ENCODE measurements around the gene CXCL11. TPM values are rescaled to one million over a fixed set of nuclear protein-coding genes. Genes with fewer than 3 reads are reported as not detected.
"Not testable (repeated sequence)": the region's sequence is repeated elsewhere in the genome, so short reads cannot be mapped to it uniquely, and the experiment has no call there.

CXCL11 gene
- total and polyA plus RNA-seq, 2 experiments from 2014 or later = not detected

DNA sequence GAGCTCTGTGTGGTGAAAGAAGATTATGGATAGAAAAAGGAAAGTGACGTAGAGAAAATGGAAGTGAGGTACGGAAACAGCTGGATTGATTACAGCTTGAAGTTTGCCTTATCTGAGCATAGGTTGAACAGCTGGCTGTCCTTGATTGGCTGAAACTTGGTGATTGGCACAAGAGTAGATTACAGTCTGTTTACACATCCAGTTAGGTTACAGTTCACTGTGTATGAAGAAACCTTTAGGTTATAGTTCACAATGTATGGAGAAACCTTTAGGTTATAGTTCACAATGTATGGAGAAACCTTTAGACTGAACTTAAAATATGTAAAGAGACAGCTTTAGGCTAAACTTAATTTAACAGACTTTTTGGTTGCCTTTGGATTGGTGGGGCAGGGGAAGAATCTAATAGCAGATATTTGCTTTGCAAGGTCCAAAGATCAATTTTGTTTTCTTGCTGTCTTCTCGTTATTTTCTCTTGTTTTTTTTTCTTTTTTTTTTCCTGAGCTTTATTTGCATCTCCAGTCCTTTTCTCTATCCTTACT lies 23.1 kb upstream of the CXCL11 start:
- in situ Hi-C loops (cut with MboI) = no loop called here
- no peaks in the 10 kb centered on the region for H4K20me1 ChIP-seq (ENCODE audit: insufficient read depth)

DNA sequence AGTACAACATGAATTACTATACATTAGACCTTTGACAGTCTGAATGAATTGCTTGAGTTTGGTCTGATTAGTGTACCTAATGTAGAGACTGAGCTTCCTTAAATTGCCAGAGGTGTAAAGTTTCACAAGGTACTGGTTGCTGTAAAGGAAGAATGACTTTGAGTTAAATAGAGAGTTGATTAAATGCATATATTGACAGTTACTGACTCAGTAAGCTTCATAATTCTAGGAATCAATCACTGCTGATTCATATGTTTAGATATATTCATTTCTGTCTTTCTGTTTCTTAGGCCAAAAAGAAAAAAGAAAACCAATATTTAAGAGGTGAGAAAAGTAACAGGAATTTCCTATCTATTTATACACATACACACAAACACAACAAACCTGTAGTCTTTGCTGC lies 22.4 kb upstream of the CXCL11 start:
- no peak for DNase-seq
- Histone ChIP-seq H3K36me3 (ENCODE audit: low read depth) (no peaks in the 10 kb centered on the region), H3F3A (ENCODE audit: insufficient read depth) (no peaks in the 10 kb centered on the region), H3K9me3 (ENCODE audit: low read depth) (no peaks in the 10 kb centered on the region), H3K4me3 (no peak overlapping the region), H3K9ac (no peak overlapping the region), H4K20me1 (ENCODE audit: insufficient read depth) (no peaks in the 10 kb centered on the region), H3K9me2 (ENCODE audit: insufficient read depth) (no peaks in the 10 kb centered on the region), H2AFZ (no peak overlapping the region), H3K27me3 (replicated peaks; ENCODE audit: insufficient read depth) (peaks cover 57% of the 10 kb centered on the region), H3K27ac (no peak overlapping the region), H3K4me1 (ENCODE audit: insufficient read depth) (no peaks in the 10 kb centered on the region), H3K79me2 (ENCODE audit: insufficient read depth) (no peaks in the 10 kb centered on the region), H3K4me2 (ENCODE audit: unreplicated experiment) (no peak overlapping the region)
- in situ Hi-C loops (cut with MboI) = no loop called here
- no peak for TF ChIP-seq EZH2phosphoT487 (IDR thresholded peaks at IDR 0.05; ENCODE audit: insufficient read depth, low read depth)
- no peak for TF ChIP-seq EZH2 (IDR thresholded peaks at IDR 0.05; ENCODE audit: insufficient read depth, poor library complexity, severe bottlenecking)

More for the DNA sequence above, 23.1 kb upstream of the CXCL11 start:
- Histone ChIP-seq H3K4me1 (ENCODE audit: insufficient read depth) (no peaks in the 10 kb centered on the region), H3K27ac (no peak overlapping the region), H2AFZ (no peak overlapping the region), H3K4me2 (ENCODE audit: unreplicated experiment) (no peak overlapping the region), H3K9ac (no peak overlapping the region), H3F3A (ENCODE audit: insufficient read depth) (no peaks in the 10 kb centered on the region), H3K4me3 (no peak overlapping the region), H3K9me3 (ENCODE audit: low read depth) (no peaks in the 10 kb centered on the region), H3K27me3 (replicated peaks; ENCODE audit: insufficient read depth) (peaks cover 50% of the 10 kb centered on the region), H3K9me2 (ENCODE audit: insufficient read depth) (no peaks in the 10 kb centered on the region), H3K79me2 (ENCODE audit: insufficient read depth) (no peaks in the 10 kb centered on the region), H3K36me3 (ENCODE audit: low read depth) (no peaks in the 10 kb centered on the region)
- TF ChIP-seq EZH2 (IDR thresholded peaks at IDR 0.05; ENCODE audit: insufficient read depth, poor library complexity, severe bottlenecking) (no peak), EZH2phosphoT487 (IDR thresholded peaks at IDR 0.05; ENCODE audit: insufficient read depth, low read depth) (no peak)
- no peak for DNase-seq
- WGBS, 2 experiments (ENCODE audit: low coverage in 1 of 2, low lambda C conversion rate in 2 of 2, missing lambda C conversion rate in 2 of 2) = 62 to 63% methylated on average over 3 of the region's 3 CpGs

DNA sequence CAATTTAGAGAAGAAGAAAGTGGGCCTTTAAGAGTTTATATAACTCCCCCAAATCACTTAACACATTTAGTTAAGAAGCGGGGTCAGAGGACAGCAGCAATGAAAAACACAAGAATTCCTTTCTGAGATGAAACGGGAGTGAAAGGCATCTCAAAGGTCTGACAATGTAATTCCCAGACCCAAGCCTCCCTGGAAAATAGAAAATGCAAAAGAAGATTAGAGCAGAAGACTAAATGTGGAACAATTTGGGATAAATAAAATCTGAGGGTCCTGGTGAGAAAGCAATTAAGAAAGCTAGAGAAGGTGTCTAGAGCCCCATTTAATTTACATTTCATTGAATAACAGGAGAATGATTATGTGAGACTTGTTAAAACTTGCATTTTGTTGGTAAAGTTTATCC lies 19.6 kb upstream of the CXCL11 start:
- Histone ChIP-seq H3K36me3 (ENCODE audit: low read depth) (no peaks in the 10 kb centered on the region), H3K27ac (no peak overlapping the region), H3K79me2 (ENCODE audit: insufficient read depth) (no peaks in the 10 kb centered on the region), H2AFZ (no peak overlapping the region), H3K4me1 (ENCODE audit: insufficient read depth) (no peaks in the 10 kb centered on the region), H3K4me3 (no peak overlapping the region), H3F3A (ENCODE audit: insufficient read depth) (no peaks in the 10 kb centered on the region), H3K9me2 (ENCODE audit: insufficient read depth) (no peaks in the 10 kb centered on the region), H3K4me2 (ENCODE audit: unreplicated experiment) (no peak overlapping the region), H3K27me3 (replicated peaks; ENCODE audit: insufficient read depth) (peaks cover 59% of the 10 kb centered on the region), H3K9ac (no peak overlapping the region), H3K9me3 (ENCODE audit: low read depth) (no peaks in the 10 kb centered on the region), H4K20me1 (ENCODE audit: insufficient read depth) (no peaks in the 10 kb centered on the region)
- DNase-seq = no peak
- TF ChIP-seq EZH2phosphoT487 (IDR thresholded peaks at IDR 0.05; ENCODE audit: insufficient read depth, low read depth) = no peak
- TF ChIP-seq EZH2 (IDR thresholded peaks at IDR 0.05; ENCODE audit: insufficient read depth, poor library complexity, severe bottlenecking) = no peak
- 60 to 61% methylated on average over 2 of the region's 2 CpGs for WGBS, 2 experiments (ENCODE audit: low coverage in 1 of 2, low lambda C conversion rate in 2 of 2, missing lambda C conversion rate in 2 of 2)
- in situ Hi-C loops (cut with MboI) = no loop called here

GRCh38 chr4:76055016-76055415 lies 19.1 kb upstream of the CXCL11 start:
- peaks cover 57% of the 10 kb centered on the region for H3K27me3 ChIP-seq (replicated peaks; ENCODE audit: insufficient read depth)
- no peak for DNase-seq
- H3K4me3 ChIP-seq = no peak overlapping the region
- H3K79me2 ChIP-seq (ENCODE audit: insufficient read depth) = no peaks in the 10 kb centered on the region
- 30 to 39% methylated on average over 2 of the region's 2 CpGs for WGBS, 2 experiments (ENCODE audit: low coverage in 1 of 2, low lambda C conversion rate in 2 of 2, missing lambda C conversion rate in 2 of 2)
- H2AFZ ChIP-seq = no peak overlapping the region
- H3K9ac ChIP-seq = no peak overlapping the region
- H4K20me1 ChIP-seq (ENCODE audit: insufficient read depth) = no peaks in the 10 kb centered on the region
- no peaks in the 10 kb centered on the region for H3F3A ChIP-seq (ENCODE audit: insufficient read depth)
- no peaks in the 10 kb centered on the region for H3K4me1 ChIP-seq (ENCODE audit: insufficient read depth)
- no peaks in the 10 kb centered on the region for H3K9me3 ChIP-seq (ENCODE audit: low read depth)
- in situ Hi-C loops (cut with MboI) = no loop called here
- TF ChIP-seq EZH2 (IDR thresholded peaks at IDR 0.05; ENCODE audit: insufficient read depth, poor library complexity, severe bottlenecking) = no peak
- TF ChIP-seq EZH2phosphoT487 (IDR thresholded peaks at IDR 0.05; ENCODE audit: insufficient read depth, low read depth) = no peak
- H3K9me2 ChIP-seq (ENCODE audit: insufficient read depth) = no peaks in the 10 kb centered on the region
- H3K4me2 ChIP-seq (ENCODE audit: unreplicated experiment) = no peak overlapping the region
- H3K27ac ChIP-seq = no peak overlapping the region
- no peaks in the 10 kb centered on the region for H3K36me3 ChIP-seq (ENCODE audit: low read depth)

GRCh38 chr4:76053730-76054129 lies 17.9 kb upstream of the CXCL11 start:
- in situ Hi-C loops (cut with MboI) = no loop called here
- no peaks in the 10 kb centered on the region for H3K9me3 ChIP-seq (ENCODE audit: low read depth)
- WGBS, 2 experiments (ENCODE audit: low coverage in 1 of 2, low lambda C conversion rate in 2 of 2, missing lambda C conversion rate in 2 of 2) = 23 to 33% methylated on average over 4 of the region's 4 CpGs
- no peak for DNase-seq
- no peak overlapping the region for H3K9ac ChIP-seq
- H4K20me1 ChIP-seq (ENCODE audit: insufficient read depth) = no peaks in the 10 kb centered on the region
- no peak overlapping the region for H3K27ac ChIP-seq
- no peaks in the 10 kb centered on the region for H3K4me1 ChIP-seq (ENCODE audit: insufficient read depth)
- no peaks in the 10 kb centered on the region for H3K9me2 ChIP-seq (ENCODE audit: insufficient read depth)
- H3F3A ChIP-seq (ENCODE audit: insufficient read depth) = no peaks in the 10 kb centered on the region
- no peak overlapping the region for H2AFZ ChIP-seq
- no peaks in the 10 kb centered on the region for H3K79me2 ChIP-seq (ENCODE audit: insufficient read depth)
- no peak overlapping the region for H3K4me2 ChIP-seq (ENCODE audit: unreplicated experiment)
- no peak for TF ChIP-seq EZH2phosphoT487 (IDR thresholded peaks at IDR 0.05; ENCODE audit: insufficient read depth, low read depth)
- TF ChIP-seq EZH2 (IDR thresholded peaks at IDR 0.05; ENCODE audit: insufficient read depth, poor library complexity, severe bottlenecking) = no peak
- peaks cover 48% of the 10 kb centered on the region for H3K27me3 ChIP-seq (replicated peaks; ENCODE audit: insufficient read depth)
- no peaks in the 10 kb centered on the region for H3K36me3 ChIP-seq (ENCODE audit: low read depth)
- no peak overlapping the region for H3K4me3 ChIP-seq

- H3K9me2 ChIP-seq (ENCODE audit: insufficient read depth); H3K36me3 ChIP-seq (ENCODE audit: low read depth); DNase-seq; H4K20me1 ChIP-seq (ENCODE audit: insufficient read depth); H3K4me1 ChIP-seq (ENCODE audit: insufficient read depth); in situ Hi-C loops (cut with MboI); H3K9me3 ChIP-seq (ENCODE audit: low read depth); H3K4me3 ChIP-seq; H3K79me2 ChIP-seq (ENCODE audit: insufficient read depth); H3K9ac ChIP-seq; H3F3A ChIP-seq (ENCODE audit: insufficient read depth); H3K27ac ChIP-seq; H3K4me2 ChIP-seq (ENCODE audit: unreplicated experiment); H2AFZ ChIP-seq: not testable (repeated sequence)
- WGBS, 2 experiments (ENCODE audit: low coverage in 1 of 2, low lambda C conversion rate in 2 of 2, missing lambda C conversion rate in 2 of 2) = 81 to 89% methylated on average over 15 to 22 of the region's 27 CpGs
- peaks cover 28% of the 10 kb centered on the region for H3K27me3 ChIP-seq (replicated peaks; ENCODE audit: insufficient read depth)
These were observed 14.7 kb upstream of the CXCL11 start for GRCh38 chr4:76050560-76051050.

DNA sequence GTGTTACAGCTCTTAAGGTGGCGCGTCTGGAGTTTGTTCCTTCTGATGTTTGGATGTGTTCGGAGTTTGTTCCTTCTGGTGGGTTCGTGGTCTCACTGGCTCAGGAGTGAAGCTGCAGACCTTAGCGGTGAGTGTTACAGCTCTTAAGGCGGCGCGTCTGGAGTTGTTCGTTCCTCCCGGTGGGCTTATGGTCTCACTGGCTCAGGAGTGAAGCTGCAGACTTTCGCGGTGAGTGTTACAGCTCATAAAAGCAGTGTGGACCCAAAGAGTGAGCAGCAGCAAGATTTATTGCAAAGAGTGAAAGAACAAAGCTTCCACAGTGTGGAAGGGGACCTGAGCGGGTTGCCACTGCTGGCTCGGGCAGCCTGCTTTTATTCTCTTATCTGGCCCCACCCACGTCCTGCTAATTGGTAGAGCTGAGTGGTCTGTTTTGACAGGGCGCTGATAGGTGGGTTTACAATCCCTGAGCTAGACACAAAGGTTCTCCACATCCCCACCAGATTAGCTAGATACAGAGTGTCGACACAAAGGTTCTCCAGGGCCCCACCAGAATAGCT lies 14.1 kb upstream of the CXCL11 start:
- 70 to 86% methylated on average over 13 to 17 of the region's 17 CpGs for WGBS, 2 experiments (ENCODE audit: low coverage in 1 of 2, low lambda C conversion rate in 2 of 2, missing lambda C conversion rate in 2 of 2)
- H3K9me2 ChIP-seq (ENCODE audit: insufficient read depth); H3K79me2 ChIP-seq (ENCODE audit: insufficient read depth); in situ Hi-C loops (cut with MboI); H3K4me3 ChIP-seq; H4K20me1 ChIP-seq (ENCODE audit: insufficient read depth); H3K27ac ChIP-seq; DNase-seq; H3K36me3 ChIP-seq (ENCODE audit: low read depth); H3K9me3 ChIP-seq (ENCODE audit: low read depth); H3K9ac ChIP-seq; H3K4me1 ChIP-seq (ENCODE audit: insufficient read depth); H3F3A ChIP-seq (ENCODE audit: insufficient read depth); H2AFZ ChIP-seq; H3K4me2 ChIP-seq (ENCODE audit: unreplicated experiment): not testable (repeated sequence)
- peaks cover 21% of the 10 kb centered on the region for H3K27me3 ChIP-seq (replicated peaks; ENCODE audit: insufficient read depth)

Data from GM23248 (cell line).